BJ (cell line): Measurements from ENCODE around the gene IMP4. TPM values are rescaled to one million over a fixed set of nuclear protein-coding genes. Genes with fewer than 3 reads are reported as not detected.

ENCODE experiments used
- CTCF ChIA-PET: fragments of 350-600 bp; formaldehyde crosslinking; extraction: SDS; loops from one replicate; lab custom pipeline; 2021; ENCODE audit warnings: antibody characterized with exemption, inconsistent platforms; lab: Yijun Ruan, JAX
- POLR2A ChIA-PET: fragments of 300-600 bp; sonication (Branson Sonifier 250); formaldehyde crosslinking; extraction: SDS; loops from one replicate; lab custom pipeline; 2021; ENCODE audit warnings: antibody characterized with exemption; lab: Charles Lee
- DNase-seq: peaks from one replicate; pipeline ENCODE4 v3.0.0-alpha.2; 2011; ENCODE audit warnings: low read depth
- H3K27me3 ChIP-seq: 2 replicates; pipeline ENCODE4 v1.6.0; 2011; ENCODE audit warnings: low read length; ENCODE audit not compliant: control insufficient read depth, insufficient read depth
- H3K36me3 ChIP-seq: 2 replicates; pipeline ENCODE4 v1.5.1; 2011; ENCODE audit warnings: low read length; ENCODE audit not compliant: control insufficient read depth, insufficient read depth
- H3K4me3 ChIP-seq: 2 replicates; pipeline ENCODE4 v1.5.1; 2011; ENCODE audit warnings: low read depth, mild to moderate bottlenecking, control low read depth, low read length
- CTCF ChIP-seq: IDR thresholded peaks from 2 replicates; pipeline ENCODE4 v1.5.1; 2011; ENCODE audit warnings: low read depth, mild to moderate bottlenecking, control low read depth, inconsistent platforms, low read length, moderate library complexity; ENCODE audit not compliant: insufficient read depth
- polyA plus RNA-seq: library from polyadenylated mRNA; depleted of rRNA; stranded (reverse); fragments of >200 nt; gene quantifications from 2 replicates; pipeline ENCODE4 v1.2.3, GENCODE V29; 2011

Gene IMP4
- polyA plus RNA-seq, 1 experiment, result 144 TPM

- peak; percentile 42 for TF ChIP-seq CTCF
- ChIA-PET CTCF (interaction anchor here (1.4 to 1.8 kb wide), 2 partner anchors 13 to 18 kb away, joined by 3 to 5 read pairs; no protein-coding TSS in a partner anchor), POLR2A (no interaction called here)
Measured at GRCh38 chr2:130376433-130377293, 34.0 kb downstream of the IMP4 start.

GRCh38 chr2:130377491-130377890 lies 34.8 kb downstream of the IMP4 start:
- DNase-seq, result no peak
- Histone ChIP-seq H3K4me3 (no peak overlapping the region), H3K27me3 (no peaks in the 10 kb centered on the region), H3K36me3 (peaks cover 11% of the 10 kb centered on the region)
- CTCF ChIA-PET, result interaction anchor here (0.7 to 1.8 kb wide), 3 partner anchors 10 to 17 kb away, joined by 3 to 5 read pairs (median 3); no protein-coding TSS in a partner anchor
- POLR2A ChIA-PET, result no interaction called here
- TF ChIP-seq CTCF, result no peak

More at GRCh38 chr2:130376433-130377293, 34.0 kb downstream of the IMP4 start:
- DNase-seq, result no peak
- H3K27me3 ChIP-seq, result no peaks in the 10 kb centered on the region
- H3K36me3 ChIP-seq, result peaks cover 9% of the 10 kb centered on the region
- no peak overlapping the region for H3K4me3 ChIP-seq

- no peak for TF ChIP-seq CTCF
- Histone ChIP-seq H3K36me3 (peaks cover 11% of the 10 kb centered on the region), H3K27me3 (no peaks in the 10 kb centered on the region), H3K4me3 (no peak overlapping the region)
- CTCF ChIA-PET, result interaction anchor here (0.7 to 1.8 kb wide), 3 partner anchors 10 to 16 kb away, joined by 3 to 5 read pairs (median 3); no protein-coding TSS in a partner anchor
- no peak for DNase-seq
- POLR2A ChIA-PET, result no interaction called here
Measured at GRCh38 chr2:130378206-130378897, 35.7 kb downstream of the IMP4 start.

GRCh38 chr2:130378898-130379214 lies 36.2 kb downstream of the IMP4 start:
- Histone ChIP-seq H3K36me3 (peaks cover 11% of the 10 kb centered on the region), H3K27me3 (no peaks in the 10 kb centered on the region), H3K4me3 (no peak overlapping the region)
- ChIA-PET CTCF (no interaction called here), POLR2A (no interaction called here)
- no peak for TF ChIP-seq CTCF
- DNase-seq, result no peak
